ENCODE measurements around the gene ZSWIM3. TPM values are rescaled to one million over a fixed set of nuclear protein-coding genes. Genes with fewer than 3 reads are reported as not detected.

ZSWIM3 gene
- total RNA-seq, 1 experiment from 2014 or later = 4.2 TPM

GRCh38 chr20:45835329-45835765 is 22.1 kb upstream of the ZSWIM3 start:
- H3K9me2 ChIP-seq (replicated peaks; ENCODE audit: low read length) = no peaks in the 10 kb centered on the region
- ChIA-PET CTCF (no interaction called here), POLR2A (ENCODE audit: unreplicated experiment) (interaction anchor here (0.6 to 1.4 kb wide), 2 partner anchors 32 to 74 kb away, joined by 5 to 29 read pairs; no protein-coding TSS in a partner anchor)
- peaks cover 35% of the 10 kb centered on the region for H3K4me1 ChIP-seq (ENCODE audit: insufficient read depth, low read length)
- H3K9me3 ChIP-seq (ENCODE audit: low read length) = no peaks in the 10 kb centered on the region
- H4K20me1 ChIP-seq (ENCODE audit: low read length) = no peaks in the 10 kb centered on the region
- H3K36me3 ChIP-seq (ENCODE audit: low read depth, low read length) = no peaks in the 10 kb centered on the region; the same call in 1 of the 2 replicates
- peak overlapping the region; percentile 66 for H3K27ac ChIP-seq (ENCODE audit: low read length)
- TSS peak; percentile 13 for BruUV-seq (replicated peaks)
- H3K79me2 ChIP-seq (ENCODE audit: low read length) = peaks cover 29% of the 10 kb centered on the region
- DNase-seq (peak; percentile 17), ATAC-seq (no peak)
- peak overlapping the region; percentile 78 for H3K4me3 ChIP-seq (ENCODE audit: low read length)
- TF ChIP-seq CTCF (conservative IDR thresholded peaks at IDR 0.05; ENCODE audit: low read depth, low read length) (no peak), EZH2phosphoT487 (IDR thresholded peaks at IDR 0.05; ENCODE audit: borderline replicate concordance, low read length) (no peak), EZH2 (IDR thresholded peaks at IDR 0.05; ENCODE audit: low read length, unreplicated experiment) (no peak)
- no peak overlapping the region for H2AFZ ChIP-seq (ENCODE audit: low read length)
- peak overlapping the region; percentile 91 for H3K4me2 ChIP-seq (ENCODE audit: low read length)
- no peaks in the 10 kb centered on the region for H3F3A ChIP-seq (ENCODE audit: low read length, unreplicated experiment)
- no peaks in the 10 kb centered on the region for H3K27me3 ChIP-seq (ENCODE audit: low read length)
- intact Hi-C loops (cut with micrococcal nuclease) = loop anchor here (2.0 to 10.0 kb wide), 2 partner anchors 57 to 139 kb away; partner anchors contain the start of gene ZNF335
- H3K9ac ChIP-seq (ENCODE audit: low read length) = peak overlapping the region; percentile 2; the same call in 1 of the 2 replicates

- ATAC-seq = peak; percentile 65
These were observed 21.6 kb upstream of the ZSWIM3 start for GRCh38 chr20:45835825-45836224.

More at GRCh38 chr20:45835825-45836224, 21.6 kb upstream of the ZSWIM3 start:
- no peaks in the 10 kb centered on the region for H3K9me3 ChIP-seq (ENCODE audit: low read length)
- peak overlapping the region; percentile 66 for H3K27ac ChIP-seq (ENCODE audit: low read length)
- no TSS peak for BruUV-seq (replicated peaks)
- no peaks in the 10 kb centered on the region for H3F3A ChIP-seq (ENCODE audit: low read length, unreplicated experiment)
- peak overlapping the region; percentile 91 for H3K4me2 ChIP-seq (ENCODE audit: low read length)
- H3K79me2 ChIP-seq (ENCODE audit: low read length) = peaks cover 29% of the 10 kb centered on the region
- TF ChIP-seq EZH2phosphoT487 (IDR thresholded peaks at IDR 0.05; ENCODE audit: borderline replicate concordance, low read length) (no peak), EZH2 (IDR thresholded peaks at IDR 0.05; ENCODE audit: low read length, unreplicated experiment) (no peak), CTCF (conservative IDR thresholded peaks at IDR 0.05; ENCODE audit: low read depth, low read length) (no peak)
- no peaks in the 10 kb centered on the region for H4K20me1 ChIP-seq (ENCODE audit: low read length)
- ChIA-PET CTCF (interaction anchor here (0.6 kb wide), 1 partner anchor 55 kb away, joined by 4 read pairs; the partner anchor contains the start of genes CTSA and NEURL2), POLR2A (ENCODE audit: unreplicated experiment) (interaction anchor here (0.6 to 1.4 kb wide), 3 partner anchors 32 to 99 kb away, joined by 5 to 29 read pairs (median 17); no protein-coding TSS in a partner anchor)
- H3K36me3 ChIP-seq (ENCODE audit: low read depth, low read length) = no peaks in the 10 kb centered on the region; the same call in 1 of the 2 replicates
- H3K9ac ChIP-seq (ENCODE audit: low read length) = peak overlapping the region; percentile 11; the same call in 1 of the 2 replicates
- no peak overlapping the region for H2AFZ ChIP-seq (ENCODE audit: low read length)
- H3K4me1 ChIP-seq (ENCODE audit: insufficient read depth, low read length) = peaks cover 35% of the 10 kb centered on the region
- H3K27me3 ChIP-seq (ENCODE audit: low read length) = no peaks in the 10 kb centered on the region
- intact Hi-C loops (cut with micrococcal nuclease) = loop anchor here (1.0 to 10.0 kb wide), 3 partner anchors 31 to 139 kb away; partner anchors contain the start of gene ZNF335
- no peaks in the 10 kb centered on the region for H3K9me2 ChIP-seq (replicated peaks; ENCODE audit: low read length)
- DNase-seq = peak; percentile 95
- peak overlapping the region; percentile 78 for H3K4me3 ChIP-seq (ENCODE audit: low read length)
